Frontal cortex (tissue), 4 donors: ENCODE measurements around the gene SLC6A1. TPM values are rescaled to one million over a fixed set of nuclear protein-coding genes. Genes with fewer than 3 reads are reported as not detected.
"Not testable (repeated sequence)": the region's sequence is repeated elsewhere in the genome, so short reads cannot be mapped to it uniquely, and the experiment has no call there.

Source experiments
- DNase-seq, 2 donors: peaks; one replicate each; pipeline ENCODE4 v3.0.0; 2012; ENCODE audit warnings: low spot score in 2 of 2
- FAIRE-seq: peaks from 2 replicates; lab custom pipeline; 2012; peaks lifted over from hg19 to GRCh38; lab: Jason Lieb, UNC
- total RNA-seq: library from RNA; depleted of rRNA; stranded (reverse); fragments of >200 nt; gene quantifications from one replicate; pipeline ENCODE4 v1.2.3, GENCODE V29; 2014
- donor health status: control.
- donor health status: control.
- donor health status: control.

The SLC6A1 gene
- total RNA-seq, 1 donor from 2014 or later, result 52.2 TPM

GRCh38 chr3:11054739-11055438, 62.3 kb downstream of the SLC6A1 start:
- FAIRE-seq (no peak), DNase-seq (no peak)

DNA sequence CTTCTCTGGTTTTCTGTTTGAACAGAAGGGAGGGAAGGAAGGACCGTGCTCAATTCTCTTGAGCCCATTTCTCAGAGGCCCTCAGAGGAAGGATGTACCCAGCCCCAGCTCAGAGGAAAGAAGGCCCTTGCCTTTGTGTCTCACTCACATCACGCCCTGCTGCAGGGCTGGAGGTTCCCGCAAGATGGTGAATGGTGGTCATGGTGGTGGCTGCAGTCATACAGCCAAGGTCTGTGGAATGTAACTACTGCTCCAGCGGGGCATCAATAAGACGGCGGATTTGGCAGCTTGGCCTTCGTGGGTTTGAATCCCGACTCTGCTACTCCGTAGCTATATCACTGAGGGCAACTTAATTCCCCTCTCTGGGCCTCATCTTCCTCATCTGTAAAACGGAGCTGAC, 62.9 kb downstream of the SLC6A1 start:
- no peak for FAIRE-seq
- DNase-seq, result no peak

DNA sequence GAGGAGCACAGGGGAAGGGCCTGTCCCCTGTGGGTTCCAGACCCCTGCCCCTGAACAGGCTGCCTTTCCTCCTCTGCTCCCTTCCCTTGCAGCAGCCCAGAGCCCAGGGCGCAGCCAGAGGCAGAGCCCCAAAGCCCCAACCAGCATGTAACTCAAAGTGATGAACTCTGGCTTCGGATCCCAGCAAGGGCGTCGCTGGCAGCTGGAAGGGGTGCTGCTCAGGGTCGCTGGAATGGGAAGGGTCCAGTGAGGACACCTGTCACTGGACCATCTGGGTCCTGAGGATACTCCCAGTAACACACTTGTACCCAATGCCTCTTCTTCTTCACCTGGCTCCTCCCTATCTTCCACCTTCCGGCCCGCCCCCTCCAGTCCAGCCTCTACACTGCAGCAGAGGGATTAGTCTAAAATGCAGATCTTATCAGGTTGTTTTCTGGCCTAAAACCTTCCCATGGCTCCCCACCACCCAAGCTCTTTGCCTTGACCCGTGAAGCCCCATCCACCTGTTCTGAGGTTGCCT, 64.0 kb downstream of the SLC6A1 start:
- FAIRE-seq, result no peak
- DNase-seq, result no peak

DNA sequence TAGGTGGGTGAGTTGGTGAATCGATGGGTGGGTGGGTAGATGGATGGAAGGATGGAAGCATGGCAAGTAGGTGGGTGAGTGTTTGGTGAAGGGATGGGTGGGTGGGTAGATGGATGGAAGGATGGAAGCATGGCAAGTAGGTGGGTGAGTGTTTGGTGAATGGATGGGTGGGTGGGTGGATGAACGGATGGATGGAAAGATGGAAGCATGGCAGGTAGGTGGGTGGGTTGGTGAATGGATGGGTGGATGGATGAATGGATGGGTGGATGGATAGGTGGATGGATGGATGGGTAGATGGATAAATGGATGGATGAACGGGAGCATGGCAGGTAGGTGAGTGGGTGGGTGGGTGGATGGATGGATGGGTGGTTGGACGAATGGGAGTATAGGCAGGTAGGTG, 65.1 kb downstream of the SLC6A1 start:
- no peak for DNase-seq

GRCh38 chr3:11059090-11059798, 66.7 kb downstream of the SLC6A1 start:
- FAIRE-seq (no peak), DNase-seq (peak; percentile 72 to 80)

More for the DNA sequence above, 65.1 kb downstream of the SLC6A1 start:
- no peak for FAIRE-seq

DNA sequence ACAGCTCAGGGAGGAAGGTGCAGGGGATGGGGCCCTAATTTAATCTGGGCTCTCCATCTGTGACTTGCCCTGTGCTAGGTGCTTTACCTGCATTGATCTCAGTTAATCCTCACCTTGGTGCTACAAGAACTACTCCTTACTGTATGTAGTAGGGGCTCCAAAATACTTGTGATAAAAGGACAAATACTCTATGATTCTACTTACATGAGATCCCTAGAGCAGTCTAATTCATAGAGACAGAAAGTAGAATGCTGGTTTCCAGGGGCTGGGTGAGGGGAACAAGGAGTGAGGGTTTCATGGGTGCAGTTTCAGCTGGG, 67.2 kb downstream of the SLC6A1 start:
- FAIRE-seq, result no peak
- no peak for DNase-seq

GRCh38 chr3:11060500-11061251, 68.1 kb downstream of the SLC6A1 start:
- DNase-seq (peak; percentile 63 to 75), FAIRE-seq (no peak)

GRCh38 chr3:11061268-11061871, 68.8 kb downstream of the SLC6A1 start:
- not testable (repeated sequence) for DNase-seq, FAIRE-seq

GRCh38 chr3:11062704-11063103, 70.2 kb downstream of the SLC6A1 start:
- DNase-seq (no peak), FAIRE-seq (no peak)

- DNase-seq, result no peak
- FAIRE-seq, result no peak
These were observed 78.7 kb downstream of the SLC6A1 start for GRCh38 chr3:11071096-11071755.

- no peak for DNase-seq
- FAIRE-seq, result no peak
These were observed 80.1 kb downstream of the SLC6A1 start for GRCh38 chr3:11072631-11073030.

DNA sequence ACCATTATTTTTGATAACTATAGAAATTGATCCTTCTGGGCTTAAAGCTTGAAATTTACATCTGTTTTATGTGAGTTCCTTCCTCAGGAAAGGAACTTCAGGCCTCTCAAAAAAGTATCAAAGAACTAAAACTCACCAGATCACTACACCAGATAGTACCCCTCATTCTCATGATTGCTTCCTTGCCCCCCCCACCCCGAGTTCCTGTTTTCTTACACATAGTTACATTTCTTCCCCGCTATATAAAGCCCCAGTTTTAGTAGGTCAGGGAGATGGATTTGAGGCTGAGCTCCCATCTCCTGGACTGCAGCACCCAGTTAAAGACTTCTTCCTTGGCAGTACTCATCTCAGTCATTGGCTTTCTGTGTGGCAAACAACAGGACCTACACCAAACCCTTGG, 81.5 kb downstream of the SLC6A1 start:
- no peak for FAIRE-seq
- DNase-seq, result no peak

DNA sequence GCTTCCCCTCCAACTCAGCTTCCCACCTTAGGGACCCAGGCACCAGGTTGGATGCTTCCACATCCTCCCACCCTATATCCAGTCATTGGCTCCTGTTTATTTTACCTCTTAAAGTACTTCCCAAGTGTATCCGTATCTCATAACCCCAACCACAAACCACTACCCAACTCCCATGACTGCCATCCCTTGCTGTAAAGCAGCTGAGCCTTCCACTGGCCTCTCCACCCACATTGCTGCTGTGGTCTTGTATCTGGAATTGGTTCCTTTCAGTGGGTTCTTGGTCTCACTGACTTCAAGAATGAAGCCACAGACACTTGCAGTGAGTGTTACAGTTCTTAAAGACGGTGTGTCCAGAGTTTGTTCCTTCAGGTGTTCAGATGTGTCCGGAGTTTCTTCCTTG, 81.9 kb downstream of the SLC6A1 start:
- DNase-seq (no peak), FAIRE-seq (no peak)

DNA sequence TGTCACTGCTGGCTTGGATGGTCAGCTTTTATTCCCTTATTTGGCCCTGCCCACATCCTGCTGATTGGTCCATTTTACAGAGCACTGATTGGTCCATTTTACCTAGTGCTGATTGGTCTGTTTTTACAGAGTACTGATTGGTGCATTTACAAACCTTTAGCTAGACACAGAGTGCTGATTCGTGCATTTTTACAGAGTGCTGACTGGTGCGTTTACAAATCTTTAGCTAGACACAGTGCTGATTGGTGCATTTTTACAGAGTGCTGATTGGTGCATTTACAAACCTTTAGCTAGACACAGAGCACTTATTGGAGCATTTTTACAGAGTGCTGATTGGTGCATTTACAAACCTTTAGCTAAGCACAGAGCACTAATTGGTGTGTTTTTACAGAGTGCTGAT, 82.6 kb downstream of the SLC6A1 start:
- FAIRE-seq, DNase-seq: not testable (repeated sequence)

DNA sequence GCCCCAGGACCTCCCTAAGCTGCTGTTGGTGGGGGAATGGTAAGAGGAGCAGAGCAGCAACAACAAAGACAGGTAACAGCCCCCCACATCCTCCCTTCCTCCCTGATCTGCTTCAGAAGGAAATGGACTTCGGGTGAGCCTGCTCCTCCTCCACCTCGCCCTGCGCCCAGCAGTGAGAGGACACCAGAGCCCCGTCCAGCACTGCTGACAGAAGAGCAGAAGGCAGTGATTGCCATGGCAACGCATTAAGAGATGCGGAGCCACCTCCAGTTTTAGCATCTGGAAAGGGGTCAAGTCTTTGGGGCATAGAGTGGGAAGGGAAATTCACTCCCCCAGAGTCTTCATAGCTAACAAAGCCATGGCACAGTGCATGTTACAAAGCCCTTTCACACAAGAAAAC, 84.2 kb downstream of the SLC6A1 start:
- DNase-seq (no peak), FAIRE-seq (no peak)

GRCh38 chr3:11077466-11077865, 84.9 kb downstream of the SLC6A1 start:
- DNase-seq, result no peak
- no peak for FAIRE-seq

GRCh38 chr3:11078826-11079515, 86.4 kb downstream of the SLC6A1 start:
- FAIRE-seq (no peak), DNase-seq (no peak)

DNA sequence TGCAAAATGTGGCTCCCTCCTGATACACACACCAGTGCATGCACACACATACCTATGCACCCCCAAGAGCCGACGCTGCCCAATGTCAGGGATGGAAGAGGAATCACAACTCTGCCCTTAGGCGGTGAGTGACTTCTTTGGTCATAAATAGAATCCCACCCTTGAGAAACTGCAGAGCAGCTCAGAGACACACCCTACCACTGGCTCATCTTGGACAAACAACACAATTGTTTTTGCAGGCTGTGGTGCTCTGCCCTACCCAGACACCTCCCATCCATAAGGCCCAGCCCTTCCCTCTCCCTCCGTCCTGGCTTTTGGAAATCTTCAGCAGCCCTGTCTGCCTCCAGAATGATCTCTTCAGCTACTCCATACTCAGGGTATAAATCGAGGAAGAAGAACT, 87.9 kb downstream of the SLC6A1 start:
- FAIRE-seq (no peak), DNase-seq (no peak)

DNA sequence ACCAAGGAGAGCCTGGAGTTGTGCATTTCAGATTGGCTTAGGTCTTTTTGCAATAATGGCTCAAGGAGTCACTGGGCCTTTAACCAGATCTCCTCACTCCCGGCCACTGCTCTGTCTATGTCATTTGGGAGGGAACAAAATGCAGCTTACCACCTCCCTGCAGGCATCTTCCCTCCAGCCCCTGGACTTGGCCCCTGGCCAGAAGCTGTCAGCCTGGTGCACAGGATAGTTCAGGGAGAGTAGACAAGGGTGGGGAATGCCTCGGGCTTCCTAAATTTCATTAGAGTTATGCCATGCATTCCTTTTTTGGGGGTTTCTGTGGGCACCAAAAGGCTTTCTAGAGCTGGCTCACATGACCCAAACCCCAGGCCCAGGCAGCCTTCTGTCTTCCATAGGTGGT, 91.5 kb downstream of the SLC6A1 start:
- DNase-seq (no peak), FAIRE-seq (no peak)
